ENCODE measurements around the gene GNAI2. TPM values are rescaled to one million over a fixed set of nuclear protein-coding genes. Genes with fewer than 3 reads are reported as not detected.

Gene GNAI2
- total RNA-seq, 2 experiments from 2014 or later: 238 to 242 TPM

DNA sequence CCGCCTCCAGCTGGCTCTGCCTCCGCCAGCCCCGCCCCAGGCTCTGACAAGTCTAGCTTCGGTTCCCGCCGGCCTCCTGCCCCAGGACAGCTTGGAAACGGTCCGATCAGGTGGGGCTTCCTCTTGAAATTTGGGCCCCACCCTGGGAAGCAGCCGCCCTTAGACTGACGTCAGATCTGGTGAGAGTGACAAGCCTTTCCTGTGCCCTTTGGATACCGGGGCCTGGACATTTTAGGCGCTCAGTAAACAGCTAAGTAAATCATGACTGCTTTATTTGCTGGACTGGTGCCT, 63.6 kb downstream of the GNAI2 start:
- ChIA-PET POLR2A (interaction anchor here (0.6 to 3.1 kb wide), 15 partner anchors 10 to 370 kb away, joined by 3 to 14 read pairs (median 3); partner anchors contain the start of genes CYB561D2, LSMEM2, MON1A and NPRL2), CTCF (interaction anchor here (0.8 to 1.9 kb wide), 15 partner anchors 9 to 105 kb away, joined by 3 to 8 read pairs (median 4); partner anchors contain the start of genes LSMEM2, RASSF1 and TUSC2)
- Mint-ChIP-seq H3K36me3 (ENCODE audit: low read depth) (peaks cover 1% of the 10 kb centered on the region), H3K4me3 (peak overlapping the region; percentile 99), H3K9me3 (no peaks in the 10 kb centered on the region), H3K27ac (peak overlapping the region; percentile 98), H3K4me1 (ENCODE audit: low read depth) (peaks cover 19% of the 10 kb centered on the region), H3K27me3 (no peaks in the 10 kb centered on the region)
- DNase-seq (no peak), ATAC-seq (no peak)
- intact Hi-C loops (cut with micrococcal nuclease): no loop called here
- TF ChIP-seq, protein P1, sequence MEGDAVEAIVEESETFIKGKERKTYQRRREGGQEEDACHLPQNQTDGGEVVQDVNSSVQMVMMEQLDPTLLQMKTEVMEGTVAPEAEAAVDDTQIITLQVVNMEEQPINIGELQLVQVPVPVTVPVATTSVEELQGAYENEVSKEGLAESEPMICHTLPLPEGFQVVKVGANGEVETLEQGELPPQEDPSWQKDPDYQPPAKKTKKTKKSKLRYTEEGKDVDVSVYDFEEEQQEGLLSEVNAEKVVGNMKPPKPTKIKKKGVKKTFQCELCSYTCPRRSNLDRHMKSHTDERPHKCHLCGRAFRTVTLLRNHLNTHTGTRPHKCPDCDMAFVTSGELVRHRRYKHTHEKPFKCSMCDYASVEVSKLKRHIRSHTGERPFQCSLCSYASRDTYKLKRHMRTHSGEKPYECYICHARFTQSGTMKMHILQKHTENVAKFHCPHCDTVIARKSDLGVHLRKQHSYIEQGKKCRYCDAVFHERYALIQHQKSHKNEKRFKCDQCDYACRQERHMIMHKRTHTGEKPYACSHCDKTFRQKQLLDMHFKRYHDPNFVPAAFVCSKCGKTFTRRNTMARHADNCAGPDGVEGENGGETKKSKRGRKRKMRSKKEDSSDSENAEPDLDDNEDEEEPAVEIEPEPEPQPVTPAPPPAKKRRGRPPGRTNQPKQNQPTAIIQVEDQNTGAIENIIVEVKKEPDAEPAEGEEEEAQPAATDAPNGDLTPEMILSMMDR (IDR thresholded peaks at IDR 0.05): no peak

DNA sequence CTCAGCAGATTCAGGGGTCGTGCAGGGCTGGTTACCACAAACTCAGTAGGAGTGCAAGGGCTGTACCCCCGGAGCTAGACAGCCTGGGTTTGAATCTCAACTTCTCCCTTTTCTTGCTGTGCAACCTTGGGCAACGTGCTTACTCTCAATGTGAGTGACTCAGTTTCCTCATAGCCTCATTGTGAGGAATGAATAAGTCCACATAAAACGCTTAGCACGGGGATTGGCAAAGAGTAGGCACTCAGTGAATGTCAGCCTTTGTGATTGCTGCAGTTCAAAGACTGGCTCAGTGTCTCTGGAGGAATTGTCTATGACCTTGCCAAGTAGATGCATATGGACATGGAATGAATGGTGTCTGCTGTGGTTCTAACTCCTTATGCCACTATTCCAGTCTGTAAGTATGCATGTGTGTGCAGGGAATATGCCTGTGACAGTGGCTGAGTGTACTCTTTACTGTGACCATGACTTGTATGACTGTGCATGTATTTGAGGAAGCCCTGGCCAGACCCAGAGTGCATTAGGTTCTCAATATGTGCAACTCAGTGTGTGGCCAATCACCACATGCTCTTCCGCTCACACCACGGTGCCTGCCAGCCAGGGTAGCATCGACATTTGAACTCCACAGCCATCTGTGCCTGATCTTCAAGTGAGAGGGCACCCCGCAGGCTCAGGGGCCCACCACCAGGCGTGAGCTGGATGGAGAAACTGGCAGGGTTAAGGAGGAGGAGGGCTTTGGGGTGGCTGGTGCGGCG, 64.1 kb downstream of the GNAI2 start:
- TF ChIP-seq, protein P1 (IDR thresholded peaks at IDR 0.05): no peak
- POLR2A ChIA-PET: interaction anchor here (0.6 to 3.1 kb wide), 11 partner anchors 10 to 370 kb away, joined by 3 to 14 read pairs (median 3); partner anchors contain the start of genes CYB561D2, MON1A, NPRL2 and RASSF1
- H3K27me3 Mint-ChIP-seq: no peaks in the 10 kb centered on the region
- peak; percentile 42 for DNase-seq
- H3K36me3 Mint-ChIP-seq (ENCODE audit: low read depth): peaks cover 1% of the 10 kb centered on the region
- H3K4me1 Mint-ChIP-seq (ENCODE audit: low read depth): peaks cover 23% of the 10 kb centered on the region
- no peaks in the 10 kb centered on the region for H3K9me3 Mint-ChIP-seq
- peak overlapping the region; percentile 98 for H3K27ac Mint-ChIP-seq
- H3K4me3 Mint-ChIP-seq: peak overlapping the region; percentile 99
- CTCF ChIA-PET: interaction anchor here (0.8 to 1.9 kb wide), 14 partner anchors 9 to 105 kb away, joined by 3 to 8 read pairs (median 4); partner anchors contain the start of genes LSMEM2, RASSF1 and TUSC2
- ATAC-seq: no peak
- intact Hi-C loops (cut with micrococcal nuclease): no loop called here

DNA sequence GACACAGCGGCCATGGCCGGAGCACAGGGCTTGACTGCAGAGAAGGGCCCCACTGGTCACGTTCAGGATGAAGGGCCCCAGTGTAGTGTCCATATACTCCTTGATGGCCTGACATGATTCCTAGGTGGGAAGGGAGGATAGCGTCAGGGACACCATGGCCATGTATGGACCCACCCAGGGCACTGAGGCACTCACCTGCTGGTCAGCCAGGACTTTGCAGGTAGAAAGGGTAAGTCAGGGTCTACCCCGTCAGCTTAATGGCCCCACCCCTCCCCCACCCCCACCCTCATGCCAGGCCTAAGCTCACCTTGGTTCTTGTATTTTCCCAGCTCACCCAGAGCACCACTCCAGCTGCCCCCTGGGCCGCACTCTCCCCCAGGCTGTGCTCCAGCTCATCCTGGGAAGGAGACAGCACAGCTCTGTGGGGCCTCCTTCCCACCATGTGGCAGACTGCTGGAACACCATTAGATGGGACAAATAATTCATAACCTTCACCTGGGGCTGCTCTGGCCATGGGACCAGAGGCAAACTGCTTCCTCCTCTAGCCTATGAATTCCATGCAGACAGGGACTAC, 64.8 kb downstream of the GNAI2 start:
- Mint-ChIP-seq H3K36me3 (ENCODE audit: low read depth) (peaks cover 1% of the 10 kb centered on the region), H3K4me3 (peak overlapping the region; percentile 99), H3K9me3 (no peaks in the 10 kb centered on the region), H3K27me3 (no peaks in the 10 kb centered on the region), H3K27ac (peak overlapping the region; percentile 98), H3K4me1 (ENCODE audit: low read depth) (peaks cover 23% of the 10 kb centered on the region)
- no peak for ATAC-seq
- intact Hi-C loops (cut with micrococcal nuclease): no loop called here
- POLR2A ChIA-PET: interaction anchor here (0.9 to 1.8 kb wide), 3 partner anchors 19 to 40 kb away, joined by 3 to 6 read pairs (median 3); partner anchors contain the start of gene RASSF1
- no peak for DNase-seq
- CTCF ChIA-PET: interaction anchor here (1.2 to 1.5 kb wide), 2 partner anchors 29 to 65 kb away, joined by 4 read pairs; no protein-coding TSS in a partner anchor
- TF ChIP-seq, protein P1 (IDR thresholded peaks at IDR 0.05): no peak

DNA sequence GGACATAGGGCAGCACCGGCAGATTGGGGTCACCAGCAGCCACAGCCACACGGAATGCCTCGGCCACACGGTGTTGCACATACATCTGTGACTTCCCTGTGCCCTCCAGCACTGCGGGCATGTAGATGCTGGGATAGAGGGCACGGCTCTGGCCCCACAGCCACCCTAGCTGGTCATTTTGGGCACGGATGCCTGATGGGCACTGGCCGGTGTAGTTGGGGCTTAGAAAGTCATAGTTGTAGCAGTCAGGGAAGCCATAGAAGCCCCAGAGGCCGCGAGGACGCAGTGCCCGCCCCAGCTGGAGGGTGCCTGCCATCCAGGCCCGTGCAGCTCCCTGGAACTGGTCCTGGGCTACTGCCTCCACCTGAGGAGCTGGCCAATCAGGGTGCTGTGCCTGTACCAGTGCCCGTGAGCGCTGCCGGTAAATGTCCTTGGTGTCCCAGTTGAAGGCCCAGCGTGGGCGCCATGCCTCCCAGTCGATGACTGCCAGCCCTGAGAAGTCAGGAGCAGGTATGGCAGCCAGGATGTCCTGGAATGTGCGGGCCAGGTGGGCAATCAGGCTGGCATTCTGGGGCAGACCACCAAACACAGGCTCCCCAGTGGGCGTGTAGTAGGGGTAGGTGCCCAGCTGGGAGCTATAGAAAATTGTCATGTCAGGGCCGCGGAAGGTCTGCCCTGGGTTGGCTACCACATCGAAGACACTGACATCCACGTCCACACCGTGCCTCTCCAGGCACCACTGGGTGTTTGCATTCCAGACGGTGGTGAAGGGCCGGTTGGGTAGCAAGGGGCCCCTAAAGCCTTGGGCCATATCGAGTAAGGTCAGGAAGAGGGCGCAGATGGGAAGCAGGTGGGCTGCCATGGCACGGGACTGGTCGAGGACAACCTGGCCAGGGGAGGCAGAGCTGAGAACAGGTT, 66.3 kb downstream of the GNAI2 start:
- no peak for ATAC-seq
- intact Hi-C loops (cut with micrococcal nuclease): no loop called here
- Mint-ChIP-seq H3K27ac (no peak overlapping the region), H3K9me3 (no peaks in the 10 kb centered on the region), H3K4me1 (ENCODE audit: low read depth) (peaks cover 23% of the 10 kb centered on the region), H3K36me3 (ENCODE audit: low read depth) (peaks cover 2% of the 10 kb centered on the region), H3K4me3 (no peak overlapping the region), H3K27me3 (no peaks in the 10 kb centered on the region)
- TF ChIP-seq, protein P1 (IDR thresholded peaks at IDR 0.05): no peak
- CTCF ChIA-PET: interaction anchor here (0.9 to 2.1 kb wide), 4 partner anchors 22 to 108 kb away, joined by 3 to 8 read pairs (median 4); no protein-coding TSS in a partner anchor
- POLR2A ChIA-PET: interaction anchor here (1.0 kb wide), 2 partner anchors 20 to 21 kb away, joined by 3 read pairs; partner anchors contain the start of gene HYAL2
- DNase-seq: no peak
